ENCODE data around the gene TMEM106C.

Gene TMEM106C

DNA sequence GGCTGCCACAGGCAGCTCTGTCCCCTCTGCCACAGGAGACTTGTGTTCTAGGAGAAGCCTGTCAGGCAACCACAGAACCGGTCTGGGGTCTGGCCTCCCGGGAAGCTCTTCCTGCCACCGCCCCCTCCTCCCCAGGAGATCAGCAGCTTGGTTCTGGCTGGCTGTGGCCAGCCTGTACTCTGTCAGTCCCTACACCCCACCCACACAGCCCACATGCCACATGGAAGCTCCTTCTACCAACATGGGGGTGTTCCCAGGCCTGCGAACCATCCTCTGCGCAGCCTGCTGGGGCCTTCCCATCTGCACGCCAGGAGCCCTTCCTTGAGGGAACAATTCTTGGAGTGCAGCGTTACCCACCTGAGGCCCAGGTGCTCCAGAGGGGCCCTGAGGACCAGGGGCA lies 16.8 kb downstream of the TMEM106C start:
- no peak for DNase-seq

DNA sequence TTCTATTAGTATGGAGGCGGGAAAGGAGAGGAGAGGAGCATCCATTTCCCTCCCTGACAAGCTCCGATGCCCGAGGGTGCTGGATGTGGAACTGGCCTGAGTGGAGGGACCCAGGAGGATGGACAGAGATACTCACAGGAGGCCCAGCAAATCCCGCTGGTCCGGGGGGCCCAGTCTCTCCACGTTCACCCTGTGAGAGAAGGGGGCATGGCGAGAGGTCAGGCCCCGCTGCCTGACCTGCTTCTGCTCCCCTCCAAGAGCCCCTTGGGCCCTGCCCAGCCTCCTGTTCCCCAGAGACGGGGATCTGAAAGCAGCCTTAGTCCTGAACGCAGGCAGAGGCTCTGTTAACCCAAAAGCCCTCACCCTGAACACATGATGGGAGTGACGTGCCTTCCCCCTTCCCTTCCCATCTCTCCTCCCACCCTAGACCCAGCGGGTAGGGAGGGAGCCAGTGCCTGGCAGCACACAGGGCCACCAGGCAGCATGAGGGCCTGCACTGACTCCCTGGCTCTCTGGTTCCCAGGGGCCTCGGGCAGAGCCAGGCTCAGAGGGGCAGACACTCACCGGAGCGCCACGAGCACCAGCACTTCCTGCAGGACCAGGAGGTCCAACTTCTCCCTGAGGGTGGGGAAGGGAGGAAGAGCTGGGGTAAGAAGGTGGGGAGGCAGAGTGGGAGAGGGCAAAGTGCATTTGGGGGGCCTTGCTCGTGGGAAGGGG lies 17.5 kb downstream of the TMEM106C start:
- no peak for DNase-seq

DNA sequence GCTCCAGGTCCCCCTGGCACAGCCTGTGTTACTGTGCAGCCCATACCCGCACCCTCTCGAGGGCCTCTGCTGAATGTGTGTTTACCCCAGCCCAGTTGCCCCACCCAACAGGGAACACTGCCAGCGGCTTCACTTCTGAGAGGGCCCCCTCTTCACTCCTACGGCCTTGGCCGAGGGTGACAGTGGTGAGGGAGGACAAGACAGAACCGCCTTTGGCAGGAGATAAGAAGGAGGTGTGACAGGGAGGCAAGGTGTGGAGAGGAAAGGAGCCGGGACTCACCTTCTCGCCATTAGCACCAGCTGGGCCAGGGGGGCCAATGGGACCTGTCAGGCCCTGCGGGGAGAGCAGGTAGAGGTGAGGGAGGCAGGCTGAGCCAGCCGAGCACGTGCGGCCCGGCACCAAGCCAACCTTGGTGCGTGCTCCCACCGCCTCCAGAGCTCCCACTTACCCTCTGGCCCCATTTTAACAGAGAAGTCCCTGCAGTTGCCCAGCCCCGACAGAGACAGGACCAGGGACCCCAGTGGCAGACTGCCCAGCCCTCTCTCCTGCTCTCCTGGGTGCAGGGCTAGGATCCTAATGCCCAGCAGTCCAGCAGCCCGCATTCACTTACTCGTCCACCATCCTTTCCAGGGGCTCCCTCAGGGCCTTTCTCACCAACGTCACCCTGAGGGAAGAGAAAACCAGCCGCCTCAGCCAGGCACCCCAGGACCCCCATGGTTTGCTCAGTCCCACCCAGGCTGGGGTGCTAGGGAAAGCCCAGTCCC lies 18.3 kb downstream of the TMEM106C start:
- DNase-seq = no peak

DNA sequence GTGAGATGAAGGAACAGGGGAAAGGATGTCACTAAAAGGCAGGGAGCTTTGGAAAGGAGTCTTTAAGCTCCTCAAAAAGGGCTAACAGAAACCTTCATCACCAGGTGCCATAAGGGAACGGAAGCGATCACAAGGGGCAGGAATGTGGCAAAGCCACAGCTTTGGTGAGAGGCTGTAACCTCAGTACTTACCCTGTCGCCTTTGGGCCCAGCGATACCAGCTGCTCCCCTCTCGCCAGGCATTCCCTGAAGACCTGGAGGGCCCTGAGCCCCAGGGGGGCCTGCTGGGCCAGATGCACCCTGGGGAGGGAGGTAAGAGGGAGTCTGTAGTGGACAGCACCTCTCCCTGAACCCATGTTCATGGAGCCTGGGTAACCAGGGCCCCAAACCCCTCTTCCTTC lies 18.9 kb downstream of the TMEM106C start:
- no peak for DNase-seq

DNA sequence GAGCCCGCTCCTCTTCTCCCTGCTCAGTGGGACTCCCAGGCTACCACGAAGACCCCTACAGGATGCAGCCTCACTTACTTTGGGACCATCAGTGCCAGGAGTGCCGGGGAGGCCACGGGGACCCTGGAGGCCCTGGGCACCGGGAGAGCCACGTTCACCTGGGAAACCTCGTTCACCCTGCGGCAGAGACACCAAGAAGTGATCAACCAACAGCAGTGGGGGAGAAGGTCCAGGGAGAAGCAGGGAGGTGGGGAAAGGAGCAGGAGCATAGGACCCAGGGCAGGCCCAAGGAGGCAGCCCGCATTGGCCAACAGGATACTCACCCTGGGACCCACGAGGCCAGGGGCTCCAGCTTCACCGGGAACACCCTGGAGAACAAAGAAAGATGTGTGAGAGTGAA lies 19.4 kb downstream of the TMEM106C start:
- DNase-seq = no peak

DNA sequence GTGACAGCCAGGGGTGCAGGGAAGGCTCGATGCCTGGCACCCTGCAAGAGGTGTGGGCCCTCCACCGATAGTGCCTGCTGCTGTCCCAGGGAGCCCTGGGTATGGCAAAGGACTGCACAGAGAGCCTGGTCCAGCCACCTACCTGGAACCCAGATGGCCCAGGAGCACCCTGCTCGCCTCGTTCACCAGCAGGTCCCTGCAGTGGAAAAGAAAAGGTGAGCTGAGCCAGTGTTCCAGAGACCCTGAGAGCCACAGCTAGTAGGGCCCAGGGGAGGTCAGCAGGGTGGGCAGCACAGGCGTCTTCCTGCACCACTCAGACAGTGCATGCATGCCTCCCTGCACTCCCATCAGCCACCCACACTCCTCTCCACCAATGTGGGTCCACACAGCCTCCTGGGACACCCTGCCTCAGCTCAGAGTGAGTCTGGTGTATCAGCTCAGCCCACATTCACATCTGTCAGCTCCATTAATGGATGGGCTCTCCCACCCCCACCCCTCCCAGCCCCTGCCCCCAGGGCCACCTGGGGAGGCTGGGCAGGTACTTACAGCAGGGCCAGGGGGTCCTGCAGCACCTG lies 20.2 kb downstream of the TMEM106C start:
- no peak for DNase-seq

DNA sequence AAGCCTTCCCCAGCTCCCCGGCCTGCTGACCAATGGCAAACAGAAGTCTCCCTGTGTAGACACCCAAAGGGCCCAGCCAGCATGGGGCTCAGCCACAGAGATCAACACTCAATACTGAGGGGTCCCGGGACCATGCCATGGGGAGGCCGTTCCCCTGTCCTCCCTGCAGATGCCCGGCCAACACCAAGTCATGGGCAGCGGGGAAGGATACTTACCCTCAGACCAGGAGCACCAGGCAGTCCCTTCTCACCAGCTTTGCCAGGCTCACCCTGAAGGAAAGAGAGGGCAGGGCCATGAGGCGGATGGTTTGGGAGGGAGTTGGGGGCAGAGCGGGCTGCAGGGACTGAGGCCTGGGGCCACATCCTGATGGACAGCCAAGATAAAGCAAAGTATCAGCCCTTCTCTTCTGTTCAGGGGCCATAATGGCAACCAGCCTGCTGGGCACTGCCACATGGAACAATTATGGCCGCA lies 21.0 kb downstream of the TMEM106C start:
- no peak for DNase-seq

DNA sequence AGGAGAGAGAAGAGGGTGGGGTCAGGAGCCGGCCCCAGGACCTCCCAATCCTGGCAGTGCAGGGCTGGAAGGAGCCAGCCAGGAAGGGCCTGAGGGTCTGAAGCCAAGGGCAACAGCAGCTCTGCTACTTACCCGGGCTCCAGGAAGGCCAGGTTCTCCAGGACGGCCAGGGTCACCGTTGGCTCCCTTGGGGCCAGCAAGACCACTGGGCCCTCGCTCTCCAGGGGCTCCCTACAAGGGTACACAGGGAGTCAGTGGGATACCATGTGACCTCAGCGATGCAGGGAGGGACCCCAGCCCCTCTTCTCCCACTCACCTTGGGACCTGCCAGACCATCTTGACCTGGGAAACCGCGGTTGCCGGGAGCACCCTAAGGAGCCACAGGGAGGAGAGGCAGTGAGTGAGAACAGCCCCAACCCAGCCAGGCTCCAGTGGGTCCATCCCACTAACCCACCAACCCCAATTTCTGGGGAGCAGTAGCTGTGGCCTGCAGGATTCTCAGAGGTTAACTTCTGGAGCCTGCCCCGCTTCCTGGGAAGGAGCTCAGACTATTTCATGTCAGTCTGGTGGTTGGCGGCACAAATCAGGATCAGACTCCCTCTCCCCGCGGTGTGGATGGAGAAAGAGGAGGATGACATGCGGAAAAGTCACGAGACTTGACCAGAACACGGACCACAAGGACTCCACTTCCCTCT lies 22.3 kb downstream of the TMEM106C start:
- DNase-seq = no peak

DNA sequence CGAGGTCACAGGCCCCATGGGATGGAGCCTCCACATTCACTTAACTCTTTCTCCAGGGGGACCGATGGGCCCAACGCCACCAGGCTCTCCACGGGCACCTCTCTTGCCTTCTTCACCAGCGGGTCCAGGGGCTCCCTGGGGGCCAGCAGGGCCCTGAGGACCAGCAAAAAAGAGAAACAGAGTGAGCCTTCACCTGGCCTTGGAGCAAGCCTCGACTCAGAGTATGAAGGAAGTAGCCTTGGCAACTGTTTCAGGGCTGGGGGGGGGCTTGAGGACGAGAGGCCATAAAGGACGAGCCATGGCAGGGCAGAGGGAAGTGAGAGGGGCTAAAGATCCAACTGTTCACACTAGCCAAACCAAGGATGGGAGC lies 22.9 kb downstream of the TMEM106C start:
- no peak for DNase-seq

DNA sequence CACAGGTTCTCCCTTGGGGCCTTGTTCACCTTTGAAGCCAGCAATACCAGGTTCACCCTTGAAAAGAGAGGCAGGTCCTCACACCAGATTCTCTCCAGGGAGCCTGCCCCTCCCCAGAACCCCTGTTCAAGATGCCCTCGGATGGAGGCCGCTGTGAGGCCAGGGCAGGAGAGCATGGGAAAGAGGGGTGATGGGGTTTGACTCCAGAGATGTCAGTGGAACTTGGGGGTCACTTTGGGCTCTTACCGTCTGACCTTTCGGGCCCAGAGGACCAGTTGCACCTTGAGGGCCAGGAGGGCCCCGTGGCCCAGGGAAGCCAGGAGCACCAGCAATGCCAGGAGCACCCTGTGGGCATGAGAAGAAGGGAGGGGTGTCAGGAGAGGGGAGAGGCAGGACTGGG lies 23.4 kb downstream of the TMEM106C start:
- no peak for DNase-seq

DNA sequence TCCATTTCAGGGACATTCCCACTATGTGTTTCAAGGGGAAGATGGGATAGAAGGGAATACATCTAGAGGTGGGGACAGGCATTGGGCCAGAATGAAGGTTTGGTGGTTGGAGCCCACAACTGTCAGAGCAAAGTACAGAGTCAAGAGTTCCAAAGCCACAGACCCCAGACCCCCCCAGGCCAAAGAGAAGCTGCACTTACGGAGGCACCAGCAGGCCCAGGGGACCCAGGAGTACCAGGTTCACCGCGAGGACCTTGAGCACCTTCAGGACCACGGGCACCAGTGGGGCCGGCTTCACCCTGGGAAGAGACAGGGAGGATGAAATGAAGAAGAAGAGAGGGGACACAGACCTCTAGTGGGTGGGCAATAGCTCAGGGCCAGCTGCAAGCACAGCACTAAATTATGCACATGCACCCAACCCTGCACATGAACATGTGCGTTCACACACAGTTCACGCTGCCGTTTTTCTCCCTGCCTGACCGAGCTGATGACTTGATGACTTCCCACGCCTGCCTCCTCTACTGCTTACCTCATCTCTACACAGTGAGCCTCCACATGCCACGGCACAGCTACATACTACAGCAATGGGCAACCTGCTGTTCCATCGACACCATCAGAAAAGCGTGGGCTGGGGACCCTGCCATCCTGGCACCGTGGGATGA lies 24.1 kb downstream of the TMEM106C start:
- DNase-seq = no peak

DNA sequence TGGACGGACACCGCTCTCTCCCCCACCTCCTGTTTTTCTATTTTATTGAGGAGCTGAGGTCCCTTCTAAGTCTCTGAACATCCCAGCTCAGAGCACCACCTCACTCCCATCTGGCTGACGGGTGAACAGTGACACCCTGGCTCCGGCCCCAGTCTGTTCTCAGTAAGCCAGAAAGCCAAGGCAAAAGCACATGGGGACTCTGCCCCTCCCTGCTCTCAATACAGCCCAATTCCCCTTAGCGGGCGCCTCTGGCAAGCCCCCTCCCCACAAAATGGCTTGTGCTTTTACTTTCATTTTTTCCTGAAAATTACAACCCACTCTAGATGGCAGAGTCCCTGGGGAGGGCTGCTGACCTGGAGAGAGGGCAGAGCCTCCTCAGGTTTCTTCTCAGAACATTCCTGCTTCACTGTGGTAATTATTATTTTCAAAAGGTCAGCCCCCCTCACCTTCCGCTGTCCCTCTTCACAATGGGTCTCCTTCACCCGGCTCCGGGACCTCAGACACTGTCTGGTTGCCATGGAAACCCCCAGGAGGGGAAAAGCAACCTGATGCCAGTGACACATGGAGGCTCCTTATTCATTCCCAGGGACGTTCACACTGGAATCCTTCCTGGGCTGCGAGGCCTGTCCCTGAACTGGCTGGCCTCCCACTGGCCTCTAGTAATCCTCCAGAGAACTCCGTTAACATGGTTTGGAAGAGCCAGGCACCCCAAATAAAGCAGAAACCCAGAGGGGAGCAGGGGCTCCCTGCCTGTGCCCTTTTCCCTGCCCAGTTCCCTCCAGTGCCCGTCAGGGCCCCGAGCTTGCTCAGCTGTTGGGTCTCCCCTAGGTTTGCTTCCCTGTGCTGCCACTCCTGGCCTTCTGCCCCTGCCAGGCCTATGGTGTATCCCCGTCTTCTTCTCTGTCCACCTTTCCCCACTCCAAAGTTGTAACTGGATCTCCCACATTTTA lies 25.0 kb downstream of the TMEM106C start:
- DNase-seq = no peak

DNA sequence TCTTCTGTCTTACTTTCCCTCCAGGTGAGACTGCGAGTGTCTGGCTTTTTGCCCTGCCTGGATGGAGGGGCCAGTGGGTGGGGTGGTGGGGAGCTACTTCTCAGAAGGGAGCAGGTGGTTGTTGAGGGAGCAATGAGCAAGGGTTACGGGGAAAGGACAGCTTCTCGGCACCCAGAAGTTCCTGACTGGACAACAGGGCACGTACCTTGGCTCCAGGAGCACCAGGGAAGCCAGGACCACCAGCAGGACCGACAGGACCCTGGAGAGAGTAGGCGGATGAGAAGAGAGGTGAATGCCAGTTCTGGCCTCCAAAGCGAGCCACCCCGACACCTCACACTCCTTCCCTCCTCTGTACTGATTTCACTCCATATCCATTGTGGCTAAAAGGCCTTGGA lies 25.6 kb downstream of the TMEM106C start:
- no peak for DNase-seq

DNA sequence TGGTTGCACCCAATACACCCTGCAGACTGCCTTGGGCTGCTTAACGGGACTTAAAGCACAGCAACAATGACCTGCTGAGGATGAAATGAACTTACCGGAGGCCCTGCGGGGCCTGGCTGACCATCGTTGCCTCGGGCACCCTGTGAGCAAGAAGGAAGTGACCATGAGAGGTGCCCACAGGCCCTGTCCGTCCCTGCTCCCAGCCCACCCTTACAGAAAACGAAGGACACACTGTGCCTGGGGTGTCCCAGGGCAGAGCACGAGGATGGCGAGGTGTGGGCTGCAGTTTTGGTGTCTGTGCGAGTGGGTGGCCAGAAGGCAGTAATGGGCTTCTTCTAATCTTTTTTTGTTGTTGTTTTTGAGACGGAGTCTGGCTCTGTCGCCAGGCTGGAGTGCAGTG lies 26.3 kb downstream of the TMEM106C start:
- no peak for DNase-seq

DNA sequence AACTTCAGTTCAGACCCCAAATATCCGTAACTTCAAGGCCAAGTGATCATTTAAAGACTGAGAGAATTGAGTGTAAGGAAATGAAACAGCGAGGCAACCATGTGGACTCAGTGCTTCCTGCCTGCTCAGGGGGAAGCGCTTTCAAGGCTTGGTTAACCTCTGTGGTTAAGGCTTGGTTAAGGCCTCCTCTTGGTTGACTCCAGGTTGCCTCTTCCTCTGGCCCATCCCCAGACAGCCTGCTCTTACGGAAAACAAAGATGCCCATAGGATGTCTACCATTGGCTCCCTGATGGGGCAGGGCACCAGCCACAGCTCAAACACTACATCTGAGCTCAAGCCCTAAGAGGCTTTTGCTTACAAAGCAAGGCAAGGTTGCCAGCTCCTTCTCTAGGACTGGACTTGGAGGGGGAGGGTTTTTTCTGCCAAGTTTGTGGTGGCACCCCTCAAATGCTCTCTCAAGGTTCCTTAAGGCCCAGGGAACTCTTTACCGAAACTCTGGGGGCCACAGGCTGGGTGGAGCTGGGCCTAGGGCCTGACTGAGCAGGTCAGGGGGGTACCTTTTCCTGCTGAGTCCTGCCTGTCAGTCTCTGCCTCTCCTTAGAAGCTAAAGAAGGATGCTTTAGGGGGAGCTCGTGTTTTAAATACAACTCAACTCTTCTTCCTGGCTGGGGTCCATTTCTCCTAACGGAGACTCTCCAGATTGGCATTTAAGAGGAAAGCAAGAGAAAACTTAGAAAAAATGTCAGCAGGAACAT lies 27.1 kb downstream of the TMEM106C start:
- peak; percentile 87 for DNase-seq

DNA sequence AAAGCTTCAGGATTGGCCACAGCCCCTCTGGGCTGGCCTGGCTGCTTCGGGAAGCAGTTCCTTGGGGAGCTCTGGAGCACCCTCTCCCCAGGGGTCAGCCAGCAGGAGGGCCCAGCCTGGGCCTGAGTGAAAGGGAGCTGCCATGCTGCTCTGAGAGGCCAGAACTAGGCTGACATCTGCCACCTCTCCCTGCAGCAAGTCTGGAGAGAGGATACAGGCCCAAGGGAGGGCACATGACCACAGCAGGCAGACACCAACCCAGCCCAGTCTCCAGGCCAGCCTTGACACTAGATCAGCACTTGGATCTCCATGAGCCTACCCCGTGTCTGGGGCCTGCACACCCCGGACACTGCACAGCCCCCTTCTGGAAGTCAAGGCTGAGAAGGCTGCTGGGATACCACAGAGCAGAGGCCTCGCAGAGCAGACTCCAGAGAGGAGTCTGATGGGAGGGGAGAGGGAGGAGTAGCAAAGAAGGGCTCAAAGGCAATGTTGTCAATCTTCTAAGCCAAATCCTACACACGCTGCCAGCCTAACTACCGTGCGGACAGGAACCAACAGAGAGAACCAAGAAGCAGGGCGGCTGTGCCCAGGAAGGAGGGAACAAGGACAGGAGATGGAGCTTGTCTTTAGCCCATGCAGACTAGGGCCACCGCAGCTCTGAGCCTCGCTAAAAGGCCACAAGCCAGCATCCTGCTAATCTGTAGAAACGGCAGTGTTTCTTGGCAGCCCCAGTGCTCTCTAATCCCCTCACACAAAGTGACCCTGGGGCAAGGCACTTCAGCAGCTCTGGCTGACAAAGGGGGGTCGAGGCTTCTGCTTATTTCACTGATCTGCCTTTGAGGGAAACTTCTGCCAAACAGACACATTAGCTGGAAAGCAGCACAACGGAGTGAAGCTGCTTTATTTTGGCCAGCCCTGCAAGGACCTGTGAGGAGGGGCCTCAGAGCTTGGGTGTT lies 28.0 kb downstream of the TMEM106C start:
- no peak for DNase-seq

DNA sequence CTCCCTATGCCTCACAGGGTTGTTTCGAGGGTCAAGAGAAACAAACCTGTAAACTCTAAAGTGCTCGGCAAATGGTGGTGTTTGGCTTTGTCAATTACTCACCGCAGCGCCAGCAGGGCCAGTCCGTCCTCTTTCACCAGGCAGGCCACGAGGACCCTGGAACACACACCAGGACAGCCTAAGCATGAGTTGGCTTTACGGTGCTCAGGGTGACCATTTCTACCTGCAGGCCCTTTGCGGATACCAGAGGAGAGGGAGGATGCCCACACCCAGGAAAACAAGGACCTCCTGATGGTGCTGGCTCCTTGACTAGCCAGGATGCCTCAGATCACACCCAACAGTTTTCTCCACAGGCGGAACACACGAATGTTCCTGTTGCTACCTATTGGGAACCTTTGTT lies 29.4 kb downstream of the TMEM106C start:
- no peak for DNase-seq

DNA sequence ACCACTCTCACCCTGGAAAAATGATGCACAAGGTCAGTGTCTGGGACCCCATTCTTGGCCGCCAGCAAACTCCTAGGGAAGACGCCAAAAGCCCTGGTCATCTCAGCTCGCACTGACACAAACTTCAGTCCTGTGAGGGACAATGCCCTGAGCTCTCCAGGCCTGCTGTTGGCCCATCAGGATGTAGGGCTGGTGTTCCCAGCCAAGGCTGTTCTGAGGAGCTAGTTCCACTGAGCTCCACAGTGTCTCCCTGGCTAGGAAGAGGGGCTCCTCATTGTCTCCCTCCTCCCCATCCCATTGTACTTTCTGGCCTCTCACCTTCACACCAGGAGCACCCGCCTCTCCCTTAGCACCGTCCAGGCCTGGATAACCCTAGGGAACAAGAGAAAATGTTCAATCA lies 30.1 kb downstream of the TMEM106C start:
- no peak for DNase-seq

DNA sequence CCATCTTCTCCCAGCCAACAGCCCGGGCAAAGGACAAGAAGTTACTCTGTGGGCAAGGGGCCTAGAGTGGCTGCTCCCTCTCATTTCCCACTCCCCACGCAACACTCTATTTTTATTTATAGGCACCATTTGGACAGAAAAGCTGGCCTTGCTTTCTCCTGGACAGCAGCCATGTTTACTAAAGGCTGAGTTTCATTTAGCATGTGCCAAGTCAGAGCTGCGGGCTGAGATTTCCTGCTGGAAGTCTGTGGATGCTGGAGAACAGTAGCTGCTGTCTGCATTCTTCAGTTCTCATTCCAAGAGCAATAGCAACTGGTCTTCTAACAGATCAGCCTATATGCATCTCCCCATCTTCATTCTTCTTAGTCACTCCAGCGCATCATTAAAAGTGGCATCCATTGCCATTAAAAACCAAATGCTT lies 32.6 kb downstream of the TMEM106C start:
- no peak for DNase-seq

DNA sequence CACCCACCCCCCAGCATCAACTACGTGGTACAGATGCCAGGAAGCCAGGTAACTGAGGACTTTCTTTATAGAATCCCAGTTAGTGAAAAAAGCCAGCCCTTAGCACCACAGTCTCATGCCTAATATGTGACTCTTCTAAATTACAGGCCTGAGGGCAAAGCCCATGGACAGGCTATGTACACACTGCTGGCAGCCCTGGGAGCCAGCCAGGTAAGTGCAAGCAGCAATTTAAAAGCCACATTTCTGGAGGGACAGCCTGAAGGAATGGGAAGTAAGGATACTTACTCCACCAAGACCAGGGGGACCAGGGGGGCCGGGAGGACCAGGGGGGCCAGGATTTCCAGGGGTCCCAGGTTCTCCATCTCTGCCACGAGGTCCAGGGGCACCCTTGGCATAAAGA lies 33.9 kb downstream of the TMEM106C start:
- DNase-seq = no peak
